Nephron (organoid): Measurements from ENCODE around the gene GPN3.

Experiments
- H3K27ac Mint-ChIP-seq, 3 experiments: 2 replicates each; pipeline ENCODE4 v1.8.0; 2020; ENCODE audit warnings: mixed read lengths in 3 of 3, mild to moderate bottlenecking in 2 of 3, moderate library complexity in 1 of 3
- H3K27me3 Mint-ChIP-seq: 2 replicates; pipeline ENCODE4 v1.8.0; 2021; ENCODE audit warnings: low read depth, mild to moderate bottlenecking, moderate library complexity, mixed read lengths
- H3K36me3 Mint-ChIP-seq: 2 replicates; pipeline ENCODE4 v1.8.0; 2020; ENCODE audit warnings: low read depth, mixed read lengths
- H3K4me1 Mint-ChIP-seq: 2 replicates; pipeline ENCODE4 v1.8.0; 2020; ENCODE audit warnings: mixed read lengths
- H3K4me3 Mint-ChIP-seq, 3 experiments: 2 replicates each; pipeline ENCODE4 v1.8.0; 2020; ENCODE audit warnings: mild to moderate bottlenecking in 3 of 3, mixed read lengths in 3 of 3, moderate library complexity in 2 of 3
- H3K9me3 Mint-ChIP-seq: 2 replicates; pipeline ENCODE4 v1.8.0; 2020; ENCODE audit warnings: mixed read lengths
- TF ChIP-seq, protein P1 (sequence below), 3 experiments: fragments of 200-600 bp; sonication (generic); IDR thresholded peaks; one replicate each; pipeline ENCODE4 v1.5.0; 2021; ENCODE audit warnings: antibody characterized with exemption in 3 of 3; ENCODE audit not compliant: unreplicated experiment in 3 of 3

Gene GPN3

DNA sequence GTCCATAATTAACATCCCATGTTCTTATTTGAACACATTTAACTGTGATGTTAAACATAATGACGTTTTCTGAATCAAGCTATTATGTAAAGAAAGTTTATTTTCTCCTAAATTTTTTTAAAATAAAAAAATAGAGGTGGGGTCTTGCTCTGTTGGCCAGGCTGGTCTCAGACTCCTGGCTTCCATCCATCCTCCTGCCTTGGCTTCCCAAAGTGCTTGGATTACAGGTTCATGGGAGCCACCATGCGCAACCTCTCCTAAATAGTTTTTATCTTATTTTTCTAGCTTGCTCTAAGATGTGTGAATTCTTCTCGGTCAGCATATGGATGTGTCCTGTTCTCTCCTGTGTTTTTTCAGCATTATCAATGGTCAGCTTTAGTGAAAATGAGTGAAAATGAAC, 37.3 kb upstream of the GPN3 start:
- Mint-ChIP-seq H3K27ac (no peak overlapping the region), H3K36me3 (no peaks in the 10 kb centered on the region), H3K4me1 (peaks cover 19% of the 10 kb centered on the region), H3K27me3 (no peaks in the 10 kb centered on the region), H3K9me3 (no peaks in the 10 kb centered on the region), H3K4me3 (no peak overlapping the region)
- TF ChIP-seq, protein P1, sequence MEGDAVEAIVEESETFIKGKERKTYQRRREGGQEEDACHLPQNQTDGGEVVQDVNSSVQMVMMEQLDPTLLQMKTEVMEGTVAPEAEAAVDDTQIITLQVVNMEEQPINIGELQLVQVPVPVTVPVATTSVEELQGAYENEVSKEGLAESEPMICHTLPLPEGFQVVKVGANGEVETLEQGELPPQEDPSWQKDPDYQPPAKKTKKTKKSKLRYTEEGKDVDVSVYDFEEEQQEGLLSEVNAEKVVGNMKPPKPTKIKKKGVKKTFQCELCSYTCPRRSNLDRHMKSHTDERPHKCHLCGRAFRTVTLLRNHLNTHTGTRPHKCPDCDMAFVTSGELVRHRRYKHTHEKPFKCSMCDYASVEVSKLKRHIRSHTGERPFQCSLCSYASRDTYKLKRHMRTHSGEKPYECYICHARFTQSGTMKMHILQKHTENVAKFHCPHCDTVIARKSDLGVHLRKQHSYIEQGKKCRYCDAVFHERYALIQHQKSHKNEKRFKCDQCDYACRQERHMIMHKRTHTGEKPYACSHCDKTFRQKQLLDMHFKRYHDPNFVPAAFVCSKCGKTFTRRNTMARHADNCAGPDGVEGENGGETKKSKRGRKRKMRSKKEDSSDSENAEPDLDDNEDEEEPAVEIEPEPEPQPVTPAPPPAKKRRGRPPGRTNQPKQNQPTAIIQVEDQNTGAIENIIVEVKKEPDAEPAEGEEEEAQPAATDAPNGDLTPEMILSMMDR (IDR thresholded peaks at IDR 0.05; ENCODE audit: unreplicated experiment in 3 of 3), result no peak

DNA sequence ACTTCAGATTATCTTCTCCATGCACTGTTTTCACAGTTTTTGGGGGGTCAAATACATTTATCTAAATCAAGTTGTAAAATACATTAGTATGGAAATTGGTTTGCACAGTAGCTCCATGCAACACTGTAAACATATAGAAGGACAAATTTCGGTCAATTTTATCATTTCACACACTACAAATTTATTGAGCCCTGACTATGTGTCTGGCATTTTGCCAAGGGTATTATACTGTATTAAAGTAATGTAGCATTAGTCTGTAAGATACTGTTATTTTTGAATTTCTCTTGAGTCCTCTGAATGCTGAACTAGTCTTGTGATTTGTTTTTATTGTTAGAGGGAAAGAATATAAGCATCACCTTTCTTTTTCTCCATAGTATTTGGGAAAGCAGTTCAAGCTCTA, 35.4 kb upstream of the GPN3 start:
- H3K36me3 Mint-ChIP-seq, result no peaks in the 10 kb centered on the region
- no peaks in the 10 kb centered on the region for H3K9me3 Mint-ChIP-seq
- H3K4me3 Mint-ChIP-seq, result peak overlapping the region; percentile 21 to 71 (median 68)
- TF ChIP-seq, protein P1 (IDR thresholded peaks at IDR 0.05; ENCODE audit: unreplicated experiment in 3 of 3), result no peak
- H3K27me3 Mint-ChIP-seq, result no peaks in the 10 kb centered on the region
- H3K27ac Mint-ChIP-seq, result peak overlapping the region in 1 of 3 experiments; percentile 69
- H3K4me1 Mint-ChIP-seq, result peaks cover 30% of the 10 kb centered on the region

DNA sequence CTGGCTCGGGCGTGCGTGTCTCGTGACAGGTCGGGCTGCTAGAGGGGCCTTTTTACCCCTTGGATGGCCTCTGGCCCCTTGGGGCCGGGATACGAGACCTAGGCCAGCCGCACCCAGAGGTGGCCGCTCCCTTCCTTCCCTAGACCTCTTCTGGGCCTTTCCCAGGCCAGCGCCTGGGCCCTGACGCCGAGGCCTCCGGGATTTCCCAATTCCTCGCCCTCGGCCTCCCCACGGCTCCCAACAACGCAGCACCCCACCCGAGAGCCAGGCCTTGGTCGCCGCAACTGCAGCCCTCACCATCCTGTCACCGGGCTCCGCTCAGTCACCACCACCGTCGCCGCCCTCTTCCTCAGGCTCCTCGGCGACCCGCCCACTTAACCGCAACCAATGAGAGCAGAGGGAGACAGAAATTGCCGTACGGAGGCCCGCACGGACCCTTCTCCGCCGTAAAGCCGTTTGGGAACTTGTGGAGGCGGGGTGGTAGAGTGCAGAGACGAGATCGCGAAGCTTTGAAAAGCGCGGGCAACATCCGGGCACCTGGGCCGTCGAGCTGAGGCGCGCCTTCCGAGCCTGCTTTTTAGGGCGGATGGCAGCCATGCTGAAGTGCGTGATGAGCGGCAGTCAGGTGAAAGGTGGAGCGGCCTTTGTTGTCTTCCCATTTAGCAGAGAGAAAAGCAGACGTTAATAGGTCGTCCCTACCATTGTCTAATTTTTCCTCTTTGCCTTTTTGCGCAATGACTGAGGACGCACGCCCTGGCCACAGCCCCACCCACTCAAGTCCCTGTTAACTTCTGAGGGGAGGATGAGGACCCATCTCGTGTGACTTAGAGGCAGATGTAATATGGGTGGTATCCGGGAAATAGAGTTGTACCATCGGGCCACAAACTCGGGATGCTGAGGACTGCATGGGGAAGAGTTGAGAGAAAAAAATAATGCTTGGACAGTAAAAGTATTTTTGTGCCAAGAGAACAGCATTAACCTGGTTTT, 34.0 kb upstream of the GPN3 start, which contains the start of the genes RAD9B and VPS29:
TSS of gene RAD9B (plus strand) at position 580 of the 987 bp plus-strand sequence. CDS start at position 587, 7 bp downstream.
TSS of gene VPS29 (minus strand) at position 360 of the 987 bp plus-strand sequence. CDS start at position 300, 60 bp downstream.
- H3K27ac Mint-ChIP-seq, result peak within 1 kb of the TSS; percentile 80 to 95 (median 95)
- no peaks in the 10 kb centered on the region for H3K9me3 Mint-ChIP-seq
- TF ChIP-seq, protein P1 (IDR thresholded peaks at IDR 0.05; ENCODE audit: unreplicated experiment in 3 of 3), result no peak
- H3K4me3 Mint-ChIP-seq, result peak within 1 kb of the TSS; percentile 96 to 99 (median 98)
- no peaks in the 10 kb centered on the region for H3K27me3 Mint-ChIP-seq
- H3K4me1 Mint-ChIP-seq, result peaks cover 30% of the 10 kb centered on the region
- no peaks in the 10 kb centered on the region for H3K36me3 Mint-ChIP-seq

DNA sequence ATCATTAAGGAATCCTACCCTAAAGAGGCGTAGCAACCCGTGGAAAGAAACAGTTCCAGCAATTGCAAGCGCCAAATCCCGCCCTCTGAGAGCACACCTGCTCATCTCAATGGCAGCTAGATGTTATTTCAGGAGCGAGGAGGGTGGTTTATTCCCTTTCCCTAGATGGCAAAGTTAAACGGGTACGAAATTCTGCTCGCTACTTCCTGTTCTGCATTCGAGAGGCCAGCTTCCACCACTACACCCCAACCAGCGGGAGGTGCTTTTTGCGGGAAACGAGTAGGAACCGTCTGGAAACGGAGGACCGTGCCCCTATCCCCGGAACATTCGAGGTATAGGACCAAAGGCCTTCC, 33.3 kb upstream of the GPN3 start:
- Mint-ChIP-seq H3K27ac (peak overlapping the region; percentile 80 to 95 (median 95)), H3K9me3 (no peaks in the 10 kb centered on the region), H3K36me3 (peaks cover 4% of the 10 kb centered on the region), H3K4me3 (peak overlapping the region; percentile 96 to 99 (median 98)), H3K4me1 (peaks cover 30% of the 10 kb centered on the region), H3K27me3 (no peaks in the 10 kb centered on the region)
- TF ChIP-seq, protein P1 (IDR thresholded peaks at IDR 0.05; ENCODE audit: unreplicated experiment in 3 of 3), result no peak

DNA sequence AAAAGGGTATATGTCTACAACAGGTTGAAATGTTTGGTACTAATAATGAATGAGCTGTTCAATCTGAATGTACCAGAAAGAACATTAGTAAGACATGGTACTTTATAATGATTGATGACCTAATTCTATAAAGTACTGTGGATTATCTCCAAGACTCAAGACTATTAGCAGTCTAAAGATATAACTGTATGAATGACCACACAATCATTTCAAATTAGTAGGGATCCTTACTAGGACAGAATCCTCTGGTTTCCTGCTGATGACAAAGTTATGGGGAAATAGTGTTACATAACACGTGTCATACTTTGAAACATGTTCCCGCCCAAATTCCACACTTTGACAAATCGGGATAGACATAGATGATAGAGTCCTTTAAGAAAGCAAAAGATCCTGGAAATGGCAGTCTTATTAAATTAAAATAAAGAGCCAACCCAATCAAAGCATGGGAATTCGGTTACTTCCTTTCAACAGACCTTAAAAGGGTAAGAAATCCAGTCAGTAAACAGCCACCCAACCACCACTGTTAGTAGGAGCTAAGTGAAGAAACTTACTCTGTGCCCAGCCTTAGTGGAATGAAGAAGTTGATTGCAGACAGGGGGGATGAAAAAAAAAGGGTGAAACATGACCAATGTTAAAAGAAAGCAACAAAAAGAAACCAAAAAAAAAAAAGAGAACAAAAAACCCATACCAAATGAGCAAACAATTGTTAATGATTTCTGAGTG, 31.1 kb upstream of the GPN3 start:
- Mint-ChIP-seq H3K36me3 (peaks cover 15% of the 10 kb centered on the region), H3K27ac (no peak overlapping the region), H3K9me3 (no peaks in the 10 kb centered on the region), H3K4me1 (peaks cover 30% of the 10 kb centered on the region), H3K27me3 (no peaks in the 10 kb centered on the region), H3K4me3 (peak overlapping the region; percentile 72 to 83 (median 72))
- TF ChIP-seq, protein P1 (IDR thresholded peaks at IDR 0.05; ENCODE audit: unreplicated experiment in 3 of 3), result no peak
